Measurements from ENCODE around the gene C9orf43.
A peak's percentile ranks its signal among the peaks of the same experiment; 100 is the strongest.

Gene C9orf43

DNA sequence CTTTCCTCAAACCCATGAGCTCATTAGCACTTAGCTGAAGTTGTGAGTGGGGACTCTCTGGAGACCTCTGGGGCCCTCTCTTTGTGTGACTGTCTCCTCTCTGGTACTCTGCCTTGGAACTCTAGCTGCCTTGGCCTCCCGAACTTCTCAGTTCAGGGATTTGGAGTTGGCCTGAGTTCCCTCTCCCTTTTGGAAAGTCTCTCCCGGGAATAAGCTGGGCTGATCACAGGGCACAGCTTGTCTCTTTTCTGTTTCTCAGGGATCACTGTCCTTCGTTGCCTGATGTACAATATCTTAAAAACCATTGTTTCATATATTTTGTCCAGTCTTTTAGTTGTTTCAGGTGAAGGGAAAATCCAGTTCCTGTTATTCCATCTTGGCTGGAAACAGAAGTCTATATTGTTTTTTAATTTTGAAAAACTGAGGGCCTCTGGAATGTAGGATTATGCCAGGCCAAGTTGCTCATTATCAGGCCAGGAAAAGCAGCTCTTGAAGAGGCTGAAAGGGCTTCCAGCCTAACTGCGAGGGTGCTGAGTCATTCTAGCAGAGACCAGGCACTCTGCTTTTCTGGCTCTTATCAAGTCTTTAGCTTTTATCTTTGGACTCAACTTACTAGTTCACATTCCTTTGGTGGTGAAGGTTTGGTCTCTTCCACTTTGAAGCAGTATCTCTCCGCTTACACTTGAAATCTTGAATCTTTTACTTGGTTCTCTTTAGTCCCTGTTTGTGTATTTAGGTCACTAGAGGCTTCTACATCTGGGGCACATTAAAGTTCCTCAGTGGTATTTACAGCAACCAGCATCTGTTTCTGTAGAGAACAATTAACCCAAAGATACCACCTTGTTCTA, 44.6 kb downstream of the C9orf43 start:
- 0 out of 2 replicates have a peak overlapping the region, but pooled peaks have one; percentile 1 for H3K27ac ChIP-seq (replicated peaks)
- no peak overlapping the region for H3K4me3 ChIP-seq (replicated peaks; ENCODE audit: insufficient read depth, low read length)
- H3K27me3 ChIP-seq (ENCODE audit: insufficient read depth, poor library complexity, severe bottlenecking): no peaks in the 10 kb centered on the region
- DNase-seq (ENCODE audit: low read depth in 1 of 2, low spot score in 1 of 2): no peak
- TF ChIP-seq SPI1 (IDR thresholded peaks at IDR 0.05; ENCODE audit: borderline replicate concordance, low read depth) (no peak), GABPA (IDR thresholded peaks at IDR 0.05; ENCODE audit: low read depth) (no peak)
- TF ChIP-seq, protein P1, sequence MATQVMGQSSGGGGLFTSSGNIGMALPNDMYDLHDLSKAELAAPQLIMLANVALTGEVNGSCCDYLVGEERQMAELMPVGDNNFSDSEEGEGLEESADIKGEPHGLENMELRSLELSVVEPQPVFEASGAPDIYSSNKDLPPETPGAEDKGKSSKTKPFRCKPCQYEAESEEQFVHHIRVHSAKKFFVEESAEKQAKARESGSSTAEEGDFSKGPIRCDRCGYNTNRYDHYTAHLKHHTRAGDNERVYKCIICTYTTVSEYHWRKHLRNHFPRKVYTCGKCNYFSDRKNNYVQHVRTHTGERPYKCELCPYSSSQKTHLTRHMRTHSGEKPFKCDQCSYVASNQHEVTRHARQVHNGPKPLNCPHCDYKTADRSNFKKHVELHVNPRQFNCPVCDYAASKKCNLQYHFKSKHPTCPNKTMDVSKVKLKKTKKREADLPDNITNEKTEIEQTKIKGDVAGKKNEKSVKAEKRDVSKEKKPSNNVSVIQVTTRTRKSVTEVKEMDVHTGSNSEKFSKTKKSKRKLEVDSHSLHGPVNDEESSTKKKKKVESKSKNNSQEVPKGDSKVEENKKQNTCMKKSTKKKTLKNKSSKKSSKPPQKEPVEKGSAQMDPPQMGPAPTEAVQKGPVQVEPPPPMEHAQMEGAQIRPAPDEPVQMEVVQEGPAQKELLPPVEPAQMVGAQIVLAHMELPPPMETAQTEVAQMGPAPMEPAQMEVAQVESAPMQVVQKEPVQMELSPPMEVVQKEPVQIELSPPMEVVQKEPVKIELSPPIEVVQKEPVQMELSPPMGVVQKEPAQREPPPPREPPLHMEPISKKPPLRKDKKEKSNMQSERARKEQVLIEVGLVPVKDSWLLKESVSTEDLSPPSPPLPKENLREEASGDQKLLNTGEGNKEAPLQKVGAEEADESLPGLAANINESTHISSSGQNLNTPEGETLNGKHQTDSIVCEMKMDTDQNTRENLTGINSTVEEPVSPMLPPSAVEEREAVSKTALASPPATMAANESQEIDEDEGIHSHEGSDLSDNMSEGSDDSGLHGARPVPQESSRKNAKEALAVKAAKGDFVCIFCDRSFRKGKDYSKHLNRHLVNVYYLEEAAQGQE (IDR thresholded peaks at IDR 0.05; ENCODE audit: insufficient replicate concordance, low read depth): no peak

DNA sequence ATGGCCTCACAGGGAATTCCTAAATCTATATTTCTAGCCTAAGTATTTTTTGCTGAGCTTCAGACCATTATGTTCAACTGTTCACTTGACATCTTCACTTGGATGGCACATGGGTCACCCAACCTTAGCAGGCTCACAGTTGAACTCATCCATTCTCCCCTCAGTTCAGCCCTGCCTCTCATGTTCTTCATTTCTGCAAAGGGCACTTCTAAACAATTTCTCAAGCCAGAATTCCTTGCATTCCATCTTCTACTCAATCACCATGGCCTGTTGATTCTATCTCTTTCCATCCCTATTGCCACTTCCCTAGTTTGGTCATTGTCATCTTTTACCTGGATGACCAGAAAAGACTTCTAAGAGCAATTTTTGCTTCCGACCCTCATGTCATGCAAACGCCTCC, 45.7 kb downstream of the C9orf43 start:
- no peak overlapping the region for H3K27ac ChIP-seq (replicated peaks)
- no peak for DNase-seq (ENCODE audit: low read depth in 1 of 2, low spot score in 1 of 2)
- H3K4me3 ChIP-seq (replicated peaks; ENCODE audit: insufficient read depth, low read length): no peak overlapping the region
- TF ChIP-seq GABPA (IDR thresholded peaks at IDR 0.05; ENCODE audit: low read depth) (no peak), POLR2AphosphoS5 (IDR thresholded peaks at IDR 0.05; ENCODE audit: low read depth) (no peak), SPI1 (IDR thresholded peaks at IDR 0.05; ENCODE audit: borderline replicate concordance, low read depth) (no peak)
- TF ChIP-seq, protein P2, sequence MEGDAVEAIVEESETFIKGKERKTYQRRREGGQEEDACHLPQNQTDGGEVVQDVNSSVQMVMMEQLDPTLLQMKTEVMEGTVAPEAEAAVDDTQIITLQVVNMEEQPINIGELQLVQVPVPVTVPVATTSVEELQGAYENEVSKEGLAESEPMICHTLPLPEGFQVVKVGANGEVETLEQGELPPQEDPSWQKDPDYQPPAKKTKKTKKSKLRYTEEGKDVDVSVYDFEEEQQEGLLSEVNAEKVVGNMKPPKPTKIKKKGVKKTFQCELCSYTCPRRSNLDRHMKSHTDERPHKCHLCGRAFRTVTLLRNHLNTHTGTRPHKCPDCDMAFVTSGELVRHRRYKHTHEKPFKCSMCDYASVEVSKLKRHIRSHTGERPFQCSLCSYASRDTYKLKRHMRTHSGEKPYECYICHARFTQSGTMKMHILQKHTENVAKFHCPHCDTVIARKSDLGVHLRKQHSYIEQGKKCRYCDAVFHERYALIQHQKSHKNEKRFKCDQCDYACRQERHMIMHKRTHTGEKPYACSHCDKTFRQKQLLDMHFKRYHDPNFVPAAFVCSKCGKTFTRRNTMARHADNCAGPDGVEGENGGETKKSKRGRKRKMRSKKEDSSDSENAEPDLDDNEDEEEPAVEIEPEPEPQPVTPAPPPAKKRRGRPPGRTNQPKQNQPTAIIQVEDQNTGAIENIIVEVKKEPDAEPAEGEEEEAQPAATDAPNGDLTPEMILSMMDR (IDR thresholded peaks at IDR 0.05; ENCODE audit: insufficient read depth, low read length): no peak
- TF ChIP-seq, protein P1 (IDR thresholded peaks at IDR 0.05; ENCODE audit: insufficient replicate concordance, low read depth): no peak
- no peaks in the 10 kb centered on the region for H3K27me3 ChIP-seq (ENCODE audit: insufficient read depth, poor library complexity, severe bottlenecking)

DNA sequence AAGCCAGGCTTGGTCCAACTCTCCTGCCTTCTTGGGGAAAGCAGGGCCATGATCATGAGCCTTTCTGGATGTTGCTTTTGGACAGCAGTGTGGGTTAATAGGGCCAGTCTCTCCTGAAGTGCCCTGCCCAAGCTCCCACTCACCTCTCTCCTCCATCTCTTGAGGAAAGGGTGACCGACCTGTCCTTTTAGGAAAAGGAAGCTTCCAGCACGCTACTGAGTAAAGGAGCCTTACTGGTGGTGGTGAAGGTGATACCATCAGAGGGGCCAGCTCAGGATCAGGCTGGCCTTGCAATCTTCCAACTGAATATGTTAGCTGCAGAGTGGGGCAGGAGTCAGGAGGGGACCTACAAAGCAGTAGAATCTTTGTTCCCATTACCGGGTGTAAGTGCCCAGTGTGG, 50.7 kb downstream of the C9orf43 start:
- DNase-seq (ENCODE audit: low read depth in 1 of 2, low spot score in 1 of 2): no peak
- no peak overlapping the region for H3K27ac ChIP-seq (replicated peaks)
- H3K27me3 ChIP-seq (ENCODE audit: insufficient read depth, poor library complexity, severe bottlenecking): no peaks in the 10 kb centered on the region
- H3K4me3 ChIP-seq (replicated peaks; ENCODE audit: insufficient read depth, low read length): no peak overlapping the region
- TF ChIP-seq, protein P1 (IDR thresholded peaks at IDR 0.05; ENCODE audit: insufficient replicate concordance, low read depth): no peak

DNA sequence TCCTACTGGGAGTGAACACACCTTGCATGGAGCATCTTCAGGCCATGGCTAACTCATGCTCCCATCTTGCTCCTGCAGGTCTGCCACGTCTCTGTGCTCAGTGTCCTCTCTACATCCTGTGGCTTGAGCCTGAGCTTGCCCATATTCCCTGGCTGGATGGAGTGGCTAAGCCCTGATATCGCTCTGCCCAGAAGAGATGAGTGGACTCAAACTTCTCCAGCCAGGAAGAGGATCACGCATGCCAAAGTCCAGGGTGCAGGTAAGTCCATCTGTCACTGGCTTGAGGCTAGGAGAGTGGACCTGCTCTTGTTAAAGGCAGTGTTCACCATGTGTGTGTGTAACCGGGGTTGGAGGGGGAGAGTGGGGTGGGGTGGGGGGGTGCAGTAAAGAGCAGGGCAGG, 51.4 kb downstream of the C9orf43 start:
- Histone ChIP-seq H3K27me3 (ENCODE audit: insufficient read depth, poor library complexity, severe bottlenecking) (no peaks in the 10 kb centered on the region), H3K27ac (replicated peaks) (no peak overlapping the region), H3K4me3 (replicated peaks; ENCODE audit: insufficient read depth, low read length) (no peak overlapping the region)
- TF ChIP-seq GABPA (IDR thresholded peaks at IDR 0.05; ENCODE audit: low read depth) (no peak), SPI1 (IDR thresholded peaks at IDR 0.05; ENCODE audit: borderline replicate concordance, low read depth) (no peak), POLR2AphosphoS5 (IDR thresholded peaks at IDR 0.05; ENCODE audit: low read depth) (no peak)
- TF ChIP-seq, protein P2 (IDR thresholded peaks at IDR 0.05; ENCODE audit: insufficient read depth, low read length): no peak
- TF ChIP-seq, protein P1 (IDR thresholded peaks at IDR 0.05; ENCODE audit: insufficient replicate concordance, low read depth): no peak
- DNase-seq (ENCODE audit: low read depth in 1 of 2, low spot score in 1 of 2): no peak

All from HL-60 (cell line).